Neuronal stem cell (in vitro differentiated cells): ENCODE results near the gene ZNF385C.

ENCODE experiments used
- DNase-seq: peaks from one replicate; pipeline ENCODE4 v3.0.0-alpha.2; 2013; ENCODE audit warnings: low spot score
- H2AFZ ChIP-seq: one replicate; pipeline ENCODE4 v1.6.1; 2013; ENCODE audit warnings: mild to moderate bottlenecking, low read length, inconsistent platforms
- H2AK5ac ChIP-seq: 2 replicates; pipeline ENCODE4 v1.6.1; 2013; ENCODE audit warnings: low read depth, mild to moderate bottlenecking, inconsistent platforms, low read length, moderate library complexity, mixed read lengths
- H2BK120ac ChIP-seq: 2 replicates; pipeline ENCODE4 v1.6.1; 2013; ENCODE audit warnings: low read depth, mild to moderate bottlenecking, inconsistent platforms, low read length, moderate library complexity, mixed read lengths
- H2BK12ac ChIP-seq: one replicate; pipeline ENCODE4 v1.6.1; 2013; ENCODE audit warnings: low read length, inconsistent platforms
- H2BK15ac ChIP-seq: 2 replicates; pipeline ENCODE4 v1.6.1; 2013; ENCODE audit warnings: mild to moderate bottlenecking, low read length, inconsistent platforms, mixed read lengths
- H2BK5ac ChIP-seq: one replicate; pipeline ENCODE4 v1.6.1; 2013; ENCODE audit warnings: inconsistent platforms, mild to moderate bottlenecking, low read length, moderate library complexity
- H3K14ac ChIP-seq: one replicate; pipeline ENCODE4 v1.6.1; 2013; ENCODE audit warnings: low read length, inconsistent platforms
- H3K18ac ChIP-seq: 2 replicates; pipeline ENCODE4 v1.6.1; 2013; ENCODE audit warnings: low read length, inconsistent platforms
- H3K23ac ChIP-seq: 2 replicates; pipeline ENCODE4 v1.6.1; 2013; ENCODE audit warnings: low read depth, mild to moderate bottlenecking, mixed read lengths, low read length, inconsistent platforms; ENCODE audit not compliant: poor library complexity
- H3K27ac ChIP-seq: replicated peaks from 3 replicates; pipeline ENCODE4 v1.5.1; 2013; ENCODE audit warnings: low read length, inconsistent platforms
- H3K27me3 ChIP-seq, 3 experiments: 2 replicates each; pipeline ENCODE4 v1.6.1; 2013; ENCODE audit warnings: low read length in 3 of 3, mild to moderate bottlenecking in 2 of 3, inconsistent platforms in 1 of 3, low read depth in 1 of 3, mixed read lengths in 1 of 3, moderate library complexity in 1 of 3; ENCODE audit not compliant: control insufficient read depth in 3 of 3, insufficient read depth in 3 of 3
- H3K36me3 ChIP-seq, 2 donors: replicated peaks in 1 of 2; 2 replicates each; pipeline ENCODE4 v1.6.1; 2013; ENCODE audit warnings: low read length in 2 of 2; ENCODE audit not compliant: control insufficient read depth in 2 of 2, insufficient read depth in 2 of 2
- H3K4ac ChIP-seq: 2 replicates; pipeline ENCODE4 v1.6.1; 2013; ENCODE audit warnings: inconsistent platforms, mild to moderate bottlenecking, low read length, moderate library complexity
- H3K4me1 ChIP-seq, 2 donors: 1 replicate in 1 of 2; 2 replicates in 1 of 2; pipeline ENCODE4 v1.6.1; 2013; ENCODE audit warnings: low read length in 2 of 2, low read depth in 1 of 2; ENCODE audit not compliant: control insufficient read depth in 2 of 2, insufficient read depth in 1 of 2
- H3K4me2 ChIP-seq: one replicate; pipeline ENCODE4 v1.6.1; 2013; ENCODE audit warnings: mild to moderate bottlenecking, low read length, inconsistent platforms; ENCODE audit not compliant: insufficient read depth, poor library complexity, severe bottlenecking
- H3K4me3 ChIP-seq, 2 donors: 2 replicates each; pipeline ENCODE4 v1.5.1; 2013; ENCODE audit warnings: low read length in 2 of 2, mild to moderate bottlenecking in 2 of 2, inconsistent platforms in 1 of 2, moderate library complexity in 1 of 2
- H3K79me1 ChIP-seq: one replicate; pipeline ENCODE4 v1.6.1; 2013; ENCODE audit warnings: low read depth, mild to moderate bottlenecking, inconsistent platforms, low read length, moderate library complexity
- H3K9ac ChIP-seq: one replicate; pipeline ENCODE4 v1.6.1; 2013; ENCODE audit warnings: mild to moderate bottlenecking, low read depth, low read length, inconsistent platforms; ENCODE audit not compliant: poor library complexity
- H3K9me3 ChIP-seq, 2 donors: replicated peaks in 1 of 2; 2 replicates each; pipeline versions ENCODE3 to v1.6.1; 2013; ENCODE audit warnings: low read length in 2 of 2, mild to moderate bottlenecking in 2 of 2, inconsistent platforms in 1 of 2, low read depth in 1 of 2, mixed read lengths in 1 of 2, moderate library complexity in 1 of 2; ENCODE audit not compliant: control insufficient read depth in 2 of 2, insufficient read depth in 1 of 2
- H4K8ac ChIP-seq: one replicate; pipeline ENCODE4 v1.6.1; 2013; ENCODE audit warnings: low read depth, mild to moderate bottlenecking, inconsistent platforms, low read length, moderate library complexity
- H4K91ac ChIP-seq: one replicate; pipeline ENCODE4 v1.6.1; 2013; ENCODE audit warnings: low read length, low read depth, mild to moderate bottlenecking, inconsistent platforms; ENCODE audit not compliant: poor library complexity
- WGBS, 2 donors: extraction: QIAGEN DNeasy Blood & Tissue Kit; methylation state at CpG; one replicate each; pipeline ENCODE4 v1.1.7; 2013; ENCODE audit warnings: missing lambda C conversion rate in 2 of 2, mixed read lengths in 1 of 2; ENCODE audit not compliant: insufficient read length in 2 of 2, insufficient replicate concordance in 1 of 2; ENCODE audit errors: extremely low coverage in 2 of 2; 5-methylcytosine and 5-hydroxymethylcytosine counted together

The ZNF385C gene

DNA sequence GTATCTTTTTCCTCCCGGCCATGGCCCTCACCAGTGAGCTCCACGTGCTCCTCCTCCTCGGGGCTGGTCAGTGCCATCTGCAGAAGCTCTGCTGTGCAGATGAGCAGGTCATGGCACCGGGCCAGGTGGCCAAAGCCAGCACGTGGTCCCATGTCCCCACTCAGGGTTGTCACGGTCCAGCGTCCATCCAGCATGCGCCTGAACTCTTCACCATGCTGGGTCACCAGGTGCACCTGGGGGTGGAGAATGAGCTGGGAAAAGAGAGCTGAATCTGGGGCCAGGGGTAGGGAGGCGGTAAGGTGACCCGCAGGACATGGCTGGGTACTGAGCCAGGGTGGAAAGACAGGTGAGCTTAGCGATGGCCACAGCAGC, 13.0 kb upstream of the ZNF385C start:
- Histone ChIP-seq H2BK5ac (peak overlapping the region; percentile 39), H3K4me3 (no peak overlapping the region), H3K27ac (no peak overlapping the region), H3K4ac (peak overlapping the region; percentile 53), H4K91ac (no peak overlapping the region), H2BK120ac (no peak overlapping the region), H3K4me1 (peaks cover 4 to 5% of the 10 kb centered on the region in 2 donors), H2AK5ac (peak overlapping the region; percentile 84), H3K14ac (no peak overlapping the region), H3K27me3 (peaks cover 0 to 17% (median 3%) of the 10 kb centered on the region in 3 experiments), H3K18ac (peak overlapping the region; percentile 28), H3K9me3 (no peaks in the 10 kb centered on the region), H3K79me1 (peaks cover 2% of the 10 kb centered on the region), H2BK12ac (no peak overlapping the region), H3K23ac (peak overlapping the region; percentile 73), H2AFZ (no peak overlapping the region), H2BK15ac (peak overlapping the region; percentile 49), H3K4me2 (no peak overlapping the region), H4K8ac (no peak overlapping the region), H3K36me3 (peaks cover 11 to 32% of the 10 kb centered on the region in 2 donors), H3K9ac (no peak overlapping the region)
- DNase-seq: no peak
- no CpG with 5 or more reads among the region's 11 CpGs for WGBS, 2 donors

- no peak overlapping the region for H3K4me2 ChIP-seq
- no peak overlapping the region for H3K4me3 ChIP-seq
- peaks cover 0 to 22% (median 2%) of the 10 kb centered on the region in 3 experiments for H3K27me3 ChIP-seq
- H3K4ac ChIP-seq: no peak overlapping the region
- H2BK120ac ChIP-seq: no peak overlapping the region
- peak overlapping the region; percentile 44 for H3K9ac ChIP-seq
- H3K79me1 ChIP-seq: peaks cover 2% of the 10 kb centered on the region
- peaks cover 8 to 25% of the 10 kb centered on the region in 2 donors for H3K36me3 ChIP-seq
- H2BK15ac ChIP-seq: peak overlapping the region; percentile 58
- no peaks in the 10 kb centered on the region for H3K9me3 ChIP-seq
- peak overlapping the region; percentile 84 for H2AK5ac ChIP-seq
- no peak overlapping the region for H2AFZ ChIP-seq
- DNase-seq: no peak
- H3K14ac ChIP-seq: peak overlapping the region; percentile 56
- no CpG with 5 or more reads among the region's 18 CpGs for whole genome bisulfite sequencing, 2 donors
- H2BK12ac ChIP-seq: no peak overlapping the region
- H3K27ac ChIP-seq: no peak overlapping the region
- H2BK5ac ChIP-seq: no peak overlapping the region
- no peak overlapping the region for H4K8ac ChIP-seq
- peak overlapping the region; percentile 31 for H3K23ac ChIP-seq
- H3K4me1 ChIP-seq: peaks cover 4 to 5% of the 10 kb centered on the region in 2 donors
- peak overlapping the region; percentile 57 for H3K18ac ChIP-seq
- no peak overlapping the region for H4K91ac ChIP-seq
Measured at GRCh38 chr17:42110301-42111264, 12.3 kb upstream of the ZNF385C start.

GRCh38 chr17:42109086-42109485, 10.8 kb upstream of the ZNF385C start:
- Histone ChIP-seq H3K23ac (no peak overlapping the region), H3K27me3 (peaks cover 0 to 30% (median 2%) of the 10 kb centered on the region in 3 experiments)

More at GRCh38 chr17:42109086-42109485, 10.8 kb upstream of the ZNF385C start:
- Histone ChIP-seq H3K4me2 (no peak overlapping the region), H2AFZ (no peak overlapping the region), H4K91ac (no peak overlapping the region), H2BK15ac (no peak overlapping the region), H3K18ac (no peak overlapping the region), H3K27ac (no peak overlapping the region), H2BK120ac (no peak overlapping the region), H3K79me1 (peaks cover 2% of the 10 kb centered on the region), H3K4ac (no peak overlapping the region), H3K9ac (no peak overlapping the region), H4K8ac (no peak overlapping the region), H2AK5ac (no peak overlapping the region), H2BK5ac (peak overlapping the region; percentile 19), H3K14ac (no peak overlapping the region), H3K4me3 (no peak overlapping the region), H3K9me3 (no peaks in the 10 kb centered on the region), H2BK12ac (no peak overlapping the region), H3K36me3 (peaks cover 3 to 14% of the 10 kb centered on the region in 2 donors), H3K4me1 (peaks cover 4 to 5% of the 10 kb centered on the region in 2 donors)
- WGBS, 2 donors: no CpG with 5 or more reads among the region's 9 CpGs
- no peak for DNase-seq
